Brain microvascular endothelial cell (primary cell): ENCODE measurements around the gene ADGRE2.

Experiments
- DNase-seq: peaks from one replicate; pipeline ENCODE4 v3.0.0-alpha.2; 2020
- H3K27ac ChIP-seq: fragments of 250-450 bp; sonication (Bioruptor Pico); 2 replicates; pipeline ENCODE4 v1.5.1; 2020; ENCODE audit warnings: mild to moderate bottlenecking, moderate library complexity
- H3K27me3 ChIP-seq: fragments of 250-450 bp; sonication (Bioruptor Pico); replicated peaks from 2 replicates; pipeline ENCODE4 v1.5.1; 2020; ENCODE audit warnings: mild to moderate bottlenecking
- H3K36me3 ChIP-seq: fragments of 250-450 bp; sonication (Bioruptor Pico); replicated peaks from 2 replicates; pipeline ENCODE4 v1.5.1; 2020; ENCODE audit warnings: mild to moderate bottlenecking
- H3K4me3 ChIP-seq: 2 replicates; pipeline ENCODE4 v1.5.1; 2011; ENCODE audit warnings: low read depth, mild to moderate bottlenecking, control low read depth, low read length, moderate library complexity
- in situ Hi-C: cut with HindIII; loops from 2 replicates; pipeline ENCODE4 v1.10.0; 2017; ENCODE audit warnings: low sequenced_read_pairs, low pct_ligation_motif_present
- TF ChIP-seq, protein P1 (sequence below): IDR thresholded peaks from 2 replicates; pipeline ENCODE4 v1.5.1; 2011; ENCODE audit warnings: low read depth, mild to moderate bottlenecking, moderate library complexity, low read length, control low read depth, inconsistent platforms; ENCODE audit errors: missing control alignments

Gene ADGRE2

DNA sequence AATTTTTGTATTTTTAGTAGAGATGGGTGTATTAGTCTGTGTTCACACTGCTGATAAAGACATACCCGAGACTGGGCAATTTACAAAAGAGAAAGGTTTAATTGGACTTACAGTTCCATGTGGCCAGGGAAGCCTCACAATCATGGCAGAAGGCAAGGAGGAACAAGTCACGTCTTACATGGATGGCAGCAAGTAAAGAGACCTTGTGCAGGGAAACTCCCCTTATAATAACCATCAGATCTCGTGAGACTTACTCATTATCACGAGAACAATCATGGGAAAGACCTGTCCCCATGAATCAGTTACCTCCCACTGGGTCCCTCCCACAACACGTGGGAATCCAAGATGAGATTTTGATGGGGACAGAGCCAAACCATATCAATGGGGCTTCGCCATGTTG, 73.9 kb downstream of the ADGRE2 start:
- H3K36me3 ChIP-seq: peaks cover 55% of the 10 kb centered on the region

GRCh38 chr19:14703833-14704232, 74.5 kb downstream of the ADGRE2 start:
- no peak overlapping the region for H3K27ac ChIP-seq
- in situ Hi-C loops: no loop called here
- H3K4me3 ChIP-seq: no peak overlapping the region
- H3K36me3 ChIP-seq: peaks cover 58% of the 10 kb centered on the region
- TF ChIP-seq, protein P1, sequence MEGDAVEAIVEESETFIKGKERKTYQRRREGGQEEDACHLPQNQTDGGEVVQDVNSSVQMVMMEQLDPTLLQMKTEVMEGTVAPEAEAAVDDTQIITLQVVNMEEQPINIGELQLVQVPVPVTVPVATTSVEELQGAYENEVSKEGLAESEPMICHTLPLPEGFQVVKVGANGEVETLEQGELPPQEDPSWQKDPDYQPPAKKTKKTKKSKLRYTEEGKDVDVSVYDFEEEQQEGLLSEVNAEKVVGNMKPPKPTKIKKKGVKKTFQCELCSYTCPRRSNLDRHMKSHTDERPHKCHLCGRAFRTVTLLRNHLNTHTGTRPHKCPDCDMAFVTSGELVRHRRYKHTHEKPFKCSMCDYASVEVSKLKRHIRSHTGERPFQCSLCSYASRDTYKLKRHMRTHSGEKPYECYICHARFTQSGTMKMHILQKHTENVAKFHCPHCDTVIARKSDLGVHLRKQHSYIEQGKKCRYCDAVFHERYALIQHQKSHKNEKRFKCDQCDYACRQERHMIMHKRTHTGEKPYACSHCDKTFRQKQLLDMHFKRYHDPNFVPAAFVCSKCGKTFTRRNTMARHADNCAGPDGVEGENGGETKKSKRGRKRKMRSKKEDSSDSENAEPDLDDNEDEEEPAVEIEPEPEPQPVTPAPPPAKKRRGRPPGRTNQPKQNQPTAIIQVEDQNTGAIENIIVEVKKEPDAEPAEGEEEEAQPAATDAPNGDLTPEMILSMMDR: no peak
- no peak for DNase-seq
- H3K27me3 ChIP-seq: no peaks in the 10 kb centered on the region

More for the DNA sequence above, 73.9 kb downstream of the ADGRE2 start:
- TF ChIP-seq, protein P1: no peak
- Histone ChIP-seq H3K27ac (no peak overlapping the region), H3K27me3 (no peaks in the 10 kb centered on the region), H3K4me3 (no peak overlapping the region)
- in situ Hi-C loops: no loop called here
- DNase-seq: no peak

DNA sequence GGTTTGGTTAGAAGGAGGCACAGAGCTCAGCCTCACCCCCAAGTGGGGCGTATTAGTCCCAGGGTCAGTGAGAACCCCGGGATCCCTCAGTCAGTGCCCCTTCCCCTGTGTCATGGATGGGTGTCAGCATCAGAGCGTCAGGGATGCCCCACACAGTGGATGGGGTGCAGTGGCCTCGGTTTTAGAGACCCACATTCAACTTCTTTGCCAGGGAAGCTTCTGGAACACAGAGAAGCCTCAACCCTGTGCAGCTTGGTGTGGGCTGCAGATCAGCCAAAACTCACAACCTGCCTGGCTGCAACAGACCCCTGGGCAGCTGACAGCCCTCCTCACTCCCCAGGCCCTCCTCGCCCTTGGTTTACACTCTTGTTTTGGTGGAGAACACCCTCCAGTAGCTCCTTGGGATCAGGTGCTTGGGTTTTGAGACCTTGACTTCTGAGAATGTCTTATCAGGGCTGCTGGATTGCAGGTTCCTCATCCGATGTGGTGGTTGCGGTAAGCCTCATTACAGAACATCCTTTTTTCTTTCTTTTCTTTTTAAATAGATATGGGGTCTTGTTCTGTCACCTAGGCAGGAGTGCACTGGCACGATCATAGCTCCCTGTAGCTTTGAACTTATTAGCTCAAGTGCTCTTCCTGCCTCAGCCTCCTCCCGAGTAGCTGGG, 77.5 kb downstream of the ADGRE2 start:
- TF ChIP-seq, protein P1: no peak
- Histone ChIP-seq H3K27me3 (no peaks in the 10 kb centered on the region), H3K36me3 (peaks cover 52% of the 10 kb centered on the region), H3K4me3 (no peak overlapping the region), H3K27ac (no peak overlapping the region)
- DNase-seq: no peak
- in situ Hi-C loops: no loop called here

GRCh38 chr19:14699641-14700040, 78.7 kb downstream of the ADGRE2 start:
- Histone ChIP-seq H3K27ac (no peak overlapping the region), H3K4me3 (no peak overlapping the region), H3K27me3 (no peaks in the 10 kb centered on the region), H3K36me3 (peaks cover 53% of the 10 kb centered on the region)
- in situ Hi-C loops: no loop called here
- TF ChIP-seq, protein P1: no peak
- DNase-seq: no peak

- TF ChIP-seq, protein P1: no peak
- H3K36me3 ChIP-seq: peaks cover 24% of the 10 kb centered on the region
- no peaks in the 10 kb centered on the region for H3K27me3 ChIP-seq
- H3K27ac ChIP-seq: no peak overlapping the region
- in situ Hi-C loops: no loop called here
- H3K4me3 ChIP-seq: no peak overlapping the region
- DNase-seq: no peak
Observed at GRCh38 chr19:14695471-14695870, 82.9 kb downstream of the ADGRE2 start.
